Lung (tissue), 12 donors: ENCODE results near the gene TSR3. TPM values are rescaled to one million over a fixed set of nuclear protein-coding genes. Genes with fewer than 3 reads are reported as not detected.

Experiments used
- ATAC-seq: fragments of 200-7000 bp; cut with Tn5 transposase; one replicate; pipeline ENCODE4 v1.9.1; 2020; ENCODE audit warnings: moderate number of reproducible peaks; ENCODE audit not compliant: insufficient read depth, low FRiP score
- DNase-seq, 3 donors: peaks; one replicate each; pipeline ENCODE4 v3.0.0-alpha.2; 2013 to 2017
- H3K27ac ChIP-seq, 2 donors: one replicate each; pipeline ENCODE4 v1.5.1; 2013; ENCODE audit warnings: mild to moderate bottlenecking in 2 of 2, moderate library complexity in 2 of 2, control low read depth in 1 of 2, inconsistent platforms in 1 of 2, low read depth in 1 of 2, low read length in 1 of 2
- H3K27me3 ChIP-seq, 3 donors: one replicate each; pipeline ENCODE4 v1.5.1; 2013; ENCODE audit warnings: low read length in 2 of 3; ENCODE audit not compliant: control insufficient read depth in 3 of 3, insufficient read depth in 3 of 3
- H3K36me3 ChIP-seq, 4 donors: one replicate each; pipeline ENCODE4 v1.5.1; 2013; ENCODE audit warnings: low read length in 4 of 4, mild to moderate bottlenecking in 1 of 4, moderate library complexity in 1 of 4; ENCODE audit not compliant: control insufficient read depth in 4 of 4, insufficient read depth in 4 of 4
- H3K4me1 ChIP-seq, 5 donors: one replicate each; pipeline ENCODE4 v1.5.1; 2013; ENCODE audit warnings: low read length in 5 of 5, mild to moderate bottlenecking in 2 of 5, moderate library complexity in 1 of 5; ENCODE audit not compliant: control insufficient read depth in 5 of 5, insufficient read depth in 5 of 5
- H3K4me3 ChIP-seq: one replicate; pipeline ENCODE4 v1.5.1; 2013; ENCODE audit warnings: mild to moderate bottlenecking, control low read depth, moderate library complexity
- H3K9ac ChIP-seq, 2 donors: one replicate each; pipeline ENCODE4 v1.5.1; 2013; ENCODE audit warnings: low read length in 2 of 2, control low read depth in 1 of 2; ENCODE audit not compliant: insufficient read depth in 1 of 2
- H3K9me3 ChIP-seq, 4 donors: one replicate each; pipeline ENCODE4 v1.5.1; 2013; ENCODE audit warnings: low read length in 3 of 4, mild to moderate bottlenecking in 1 of 4, moderate library complexity in 1 of 4; ENCODE audit not compliant: control insufficient read depth in 4 of 4, insufficient read depth in 3 of 4
- WGBS, 2 donors: extraction: QIAGEN DNeasy Blood & Tissue Kit; methylation state at CpG; one replicate each; pipeline ENCODE4 v1.1.7; 2013; 5-methylcytosine and 5-hydroxymethylcytosine counted together
- polyA plus RNA-seq, 2 donors: library from polyadenylated mRNA; stranded (reverse); fragments of 200-250 nt; gene quantifications; one replicate each; pipeline ENCODE4 v1.2.1, GENCODE V29; 2013
- total RNA-seq, 2 donors: library from RNA; depleted of rRNA in 1 of 2; stranded (reverse); fragments of >200 nt in 1 of 2; gene quantifications; one replicate each; pipeline ENCODE4 v1.2.1, GENCODE V29; 2014 to 2021
- TF ChIP-seq, protein P1 (sequence below): IDR thresholded peaks from 2 replicates; pipeline ENCODE4 v1.5.1; 2012; ENCODE audit warnings: mild to moderate bottlenecking; ENCODE audit errors: control extremely low read depth, extremely low read depth
- donor health status: control.
- donor health status: control.
- donor health status: Bipolar disorder and iron deficiency.
- donor health status: healthy.
- donor health status: DM: yes; HTN: yes; CAD: no.

The TSR3 gene
- total and polyA plus RNA-seq, 4 donors: 32.5 to 66.4 (median 56.6) TPM

DNA sequence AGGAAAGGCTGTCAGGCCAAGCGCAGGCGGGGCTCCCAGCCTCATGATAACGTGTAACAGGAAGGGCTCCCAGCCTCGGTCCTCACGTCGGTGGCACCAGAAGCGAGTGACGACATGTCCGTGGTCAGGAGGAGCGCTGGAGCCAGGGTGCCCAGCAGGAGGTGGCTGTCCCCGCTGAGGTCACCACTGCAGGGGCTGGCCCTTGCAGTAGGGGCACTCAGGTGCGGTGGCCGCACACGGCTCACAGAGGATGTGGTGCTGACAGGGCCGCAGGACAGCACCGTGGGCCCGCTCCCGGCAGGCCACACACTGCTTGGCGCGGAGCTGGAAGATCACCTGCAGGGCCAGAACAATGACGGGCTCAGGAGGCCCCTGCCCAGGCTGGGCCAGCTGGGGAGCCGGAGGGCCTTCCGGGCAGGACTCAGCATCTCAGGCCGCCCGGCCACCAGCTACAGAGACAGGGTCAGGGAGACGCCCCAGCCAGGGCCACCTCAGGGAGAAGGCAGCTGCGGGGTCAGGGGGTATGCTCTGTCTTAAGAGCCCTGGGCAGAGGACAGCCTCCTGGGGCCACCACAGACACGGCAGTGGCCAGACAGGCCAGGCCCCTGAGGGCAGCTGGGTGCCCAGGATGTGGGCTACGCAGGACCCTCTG lies 14.5 kb upstream of the TSR3 start:
- no peak overlapping the region for H3K9ac ChIP-seq
- WGBS, 2 donors: 77 to 87% methylated on average over 29 of the region's 29 CpGs
- no peak for DNase-seq
- ATAC-seq: no peak
- no peaks in the 10 kb centered on the region for H3K4me1 ChIP-seq
- no peaks in the 10 kb centered on the region for H3K9me3 ChIP-seq
- H3K36me3 ChIP-seq: peaks cover 3 to 60% (median 24%) of the 10 kb centered on the region in 4 donors
- no peak overlapping the region for H3K27ac ChIP-seq
- no peak overlapping the region for H3K4me3 ChIP-seq
- TF ChIP-seq, protein P1, sequence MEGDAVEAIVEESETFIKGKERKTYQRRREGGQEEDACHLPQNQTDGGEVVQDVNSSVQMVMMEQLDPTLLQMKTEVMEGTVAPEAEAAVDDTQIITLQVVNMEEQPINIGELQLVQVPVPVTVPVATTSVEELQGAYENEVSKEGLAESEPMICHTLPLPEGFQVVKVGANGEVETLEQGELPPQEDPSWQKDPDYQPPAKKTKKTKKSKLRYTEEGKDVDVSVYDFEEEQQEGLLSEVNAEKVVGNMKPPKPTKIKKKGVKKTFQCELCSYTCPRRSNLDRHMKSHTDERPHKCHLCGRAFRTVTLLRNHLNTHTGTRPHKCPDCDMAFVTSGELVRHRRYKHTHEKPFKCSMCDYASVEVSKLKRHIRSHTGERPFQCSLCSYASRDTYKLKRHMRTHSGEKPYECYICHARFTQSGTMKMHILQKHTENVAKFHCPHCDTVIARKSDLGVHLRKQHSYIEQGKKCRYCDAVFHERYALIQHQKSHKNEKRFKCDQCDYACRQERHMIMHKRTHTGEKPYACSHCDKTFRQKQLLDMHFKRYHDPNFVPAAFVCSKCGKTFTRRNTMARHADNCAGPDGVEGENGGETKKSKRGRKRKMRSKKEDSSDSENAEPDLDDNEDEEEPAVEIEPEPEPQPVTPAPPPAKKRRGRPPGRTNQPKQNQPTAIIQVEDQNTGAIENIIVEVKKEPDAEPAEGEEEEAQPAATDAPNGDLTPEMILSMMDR: no peak
- no peaks in the 10 kb centered on the region for H3K27me3 ChIP-seq

DNA sequence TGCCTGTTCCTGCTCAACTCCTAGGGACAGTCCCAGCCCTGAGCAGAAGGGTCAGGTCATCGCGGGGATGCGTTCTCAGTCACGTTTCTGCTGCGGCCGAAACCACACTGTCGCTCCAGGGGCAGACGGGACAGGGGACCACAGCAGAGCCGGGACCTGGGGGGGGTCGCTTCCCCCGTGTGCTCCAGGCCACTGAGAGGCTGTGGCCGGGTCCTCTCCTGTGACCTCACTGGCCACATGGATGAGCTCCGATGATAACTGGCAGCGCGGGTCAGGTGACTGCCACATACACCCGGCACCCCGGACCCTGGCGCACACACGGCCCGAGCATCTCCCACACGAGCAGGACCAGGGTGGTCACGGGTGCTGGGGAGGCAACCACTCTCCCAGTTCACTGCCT lies 12.8 kb upstream of the TSR3 start:
- H3K9ac ChIP-seq: no peak overlapping the region
- DNase-seq (no peak), ATAC-seq (no peak)
- no peaks in the 10 kb centered on the region for H3K9me3 ChIP-seq
- H3K27ac ChIP-seq: no peak overlapping the region
- H3K27me3 ChIP-seq: no peaks in the 10 kb centered on the region
- peaks cover 3 to 60% (median 21%) of the 10 kb centered on the region in 4 donors for H3K36me3 ChIP-seq
- no peak overlapping the region for H3K4me3 ChIP-seq
- H3K4me1 ChIP-seq: no peaks in the 10 kb centered on the region
- 89 to 90% methylated on average over 22 of the region's 22 CpGs for WGBS, 2 donors
- TF ChIP-seq, protein P1: no peak

DNA sequence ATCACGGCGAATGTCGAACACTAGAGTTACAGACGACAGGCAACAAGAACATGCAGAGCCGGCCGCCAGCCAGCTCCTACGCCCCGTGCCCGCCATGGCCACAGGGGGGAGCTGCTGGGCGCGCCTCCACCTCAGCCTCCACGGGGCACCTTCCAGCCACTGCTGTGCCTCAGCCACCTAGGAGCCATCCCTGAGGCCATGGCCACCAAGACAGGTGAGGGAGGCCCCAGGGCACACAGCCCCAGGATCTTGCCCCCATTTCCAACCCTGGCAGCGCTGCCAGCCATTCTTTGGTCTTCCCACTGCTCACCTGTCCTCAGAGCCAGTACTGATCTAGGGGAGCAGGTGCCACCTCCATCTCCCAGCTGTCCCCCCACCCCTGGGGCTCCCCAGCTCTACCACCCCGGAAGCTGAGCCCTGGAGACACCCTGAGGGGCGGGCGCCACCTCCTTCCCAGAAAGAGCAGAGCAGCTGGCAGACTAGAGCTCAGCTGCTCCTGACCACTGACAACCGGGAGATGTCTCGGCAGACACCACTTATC lies 11.9 kb upstream of the TSR3 start:
- ATAC-seq (peak; percentile 72), DNase-seq (peak in 2 of 3 donors; percentile 18 to 46)
- Histone ChIP-seq H3K36me3 (peaks cover 3 to 60% (median 20%) of the 10 kb centered on the region in 4 donors), H3K4me1 (no peaks in the 10 kb centered on the region), H3K9ac (no peak overlapping the region), H3K27me3 (no peaks in the 10 kb centered on the region), H3K9me3 (no peaks in the 10 kb centered on the region), H3K27ac (no peak overlapping the region), H3K4me3 (no peak overlapping the region)
- TF ChIP-seq, protein P1: peak; percentile 46
- WGBS, 2 donors: 52 to 56% methylated on average over 18 of the region's 18 CpGs
